ENCODE measurements around the gene TELO2.

The TELO2 gene

DNA sequence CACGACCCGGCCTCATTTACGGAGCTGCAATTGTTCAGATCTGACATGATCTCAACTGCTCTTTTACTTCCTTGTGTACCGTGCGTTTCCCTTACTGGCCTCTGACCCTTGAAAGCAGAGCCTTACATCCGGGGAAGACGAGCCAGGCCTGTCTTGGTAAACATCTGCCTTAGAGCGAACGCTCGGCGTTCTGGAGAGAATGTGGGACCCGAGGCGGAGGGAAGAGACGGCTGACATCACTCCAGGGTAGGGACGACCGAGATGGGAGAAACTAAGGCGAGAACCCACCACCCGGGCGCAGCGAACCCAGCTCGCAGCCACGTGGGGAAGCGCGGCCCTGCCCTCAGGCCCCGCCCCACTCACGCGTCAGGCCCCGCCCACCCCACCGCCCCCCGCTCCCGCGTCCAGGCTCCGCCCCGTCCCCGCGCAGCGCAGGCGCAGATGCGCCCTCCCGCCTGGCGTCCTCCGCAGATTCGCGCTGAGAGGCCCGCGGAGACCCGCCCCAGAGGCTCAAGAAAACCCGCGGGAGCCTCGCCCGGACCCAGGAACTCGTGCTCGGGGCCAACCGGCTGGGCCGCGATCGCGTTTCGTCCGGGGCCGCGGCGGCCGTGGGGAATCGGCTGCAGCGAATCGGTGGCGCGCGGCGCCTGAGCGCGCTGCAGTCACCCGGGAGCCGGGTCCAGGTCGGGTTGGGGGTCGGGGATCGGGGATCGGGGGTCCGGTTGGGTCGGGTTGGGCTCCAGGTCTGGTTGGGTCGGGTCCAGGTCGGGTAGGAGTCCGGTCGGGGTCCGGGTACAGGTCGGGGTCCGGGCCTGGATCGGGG lies at the start of gene TELO2:
Gene TELO2 (plus strand): TSS at position 438 of the 823 bp plus-strand sequence. CDS start 922 bp downstream, outside the sequence.
- intact Hi-C loops (cut with DNase I) = loop anchor here (10.0 kb wide), 1 partner anchor 122 kb away; the partner anchor contains the start of genes CRAMP1 and IFT140
- peak; percentile 69 to 97 (median 77) for DNase-seq

DNA sequence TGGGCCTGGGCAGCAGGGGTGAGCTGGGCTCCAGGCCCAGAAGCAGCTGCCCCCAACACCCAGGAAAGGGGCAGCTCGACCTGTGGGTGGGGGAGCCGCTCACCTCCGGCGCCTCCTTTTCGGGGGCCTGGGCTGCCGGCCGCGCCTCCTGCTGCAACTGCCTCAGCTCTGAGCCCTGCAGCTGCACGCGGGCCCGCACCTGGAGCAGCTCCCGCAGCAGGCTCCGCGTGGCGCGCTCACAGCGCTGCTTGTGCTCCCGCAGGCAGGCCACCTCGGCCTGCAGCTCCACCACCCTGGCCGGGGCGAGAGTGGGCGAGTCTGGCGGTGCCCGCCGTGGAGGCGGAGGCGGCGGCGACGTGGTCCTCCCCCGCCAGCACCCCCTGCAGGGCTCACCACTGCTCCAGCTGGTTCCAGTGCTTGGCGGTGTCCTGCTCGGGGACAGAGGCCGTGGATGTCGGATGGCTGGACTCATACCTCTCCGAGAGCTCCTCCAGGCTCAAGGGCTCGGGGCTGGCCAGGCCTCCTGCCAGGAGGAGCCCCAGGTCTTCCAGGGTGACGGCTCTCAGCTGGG lies 49.7 kb upstream of the TELO2 start:
- intact Hi-C loops (cut with DNase I) = no loop called here
- no peak for DNase-seq

GRCh38 chr16:1443980-1444729 lies 49.0 kb upstream of the TELO2 start, which contains the start of gene CCDC154:
CCDC154 (minus strand) TSS chr16:1444556; CDS start chr16:1444322, 234 bp downstream.
- intact Hi-C loops (cut with DNase I) = no loop called here
- DNase-seq = no peak

- no peak for DNase-seq
- intact Hi-C loops (cut with DNase I) = no loop called here
Measured at GRCh38 chr16:1444730-1445517, 48.2 kb upstream of the TELO2 start.

DNA sequence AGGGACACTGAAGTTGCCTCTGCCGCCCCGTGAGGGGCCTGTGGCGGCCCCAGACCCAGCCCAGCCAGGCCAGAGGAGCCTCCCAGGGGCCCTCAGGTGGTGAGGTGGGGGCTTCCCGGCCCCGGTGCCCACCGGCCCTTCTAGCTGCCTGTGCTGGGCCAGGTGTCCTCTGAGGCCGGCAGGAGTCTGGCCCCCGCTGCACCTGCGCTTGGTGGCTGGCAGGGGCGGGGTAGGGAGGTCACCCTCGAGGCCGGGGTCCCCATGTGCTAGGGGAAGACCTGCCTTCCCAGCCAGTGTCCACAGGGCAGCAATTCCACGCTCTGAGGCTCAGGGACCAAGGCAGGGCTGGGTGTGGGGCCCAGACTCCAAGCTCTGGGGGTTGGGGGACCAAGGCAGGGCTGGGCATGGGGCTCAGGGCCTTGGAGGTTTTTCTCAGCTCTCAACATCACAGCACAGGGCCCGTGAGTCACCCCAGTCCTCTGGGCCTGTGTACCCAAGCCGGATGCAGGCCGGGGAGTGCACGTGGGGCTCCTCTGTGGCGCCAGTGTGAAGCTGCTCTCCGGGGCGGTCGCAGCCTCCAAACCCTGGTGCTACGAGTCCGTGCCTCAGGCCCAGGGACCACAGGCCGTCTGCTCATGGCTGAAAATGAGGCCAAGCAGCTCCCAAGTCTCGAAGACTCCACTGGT lies 47.5 kb upstream of the TELO2 start:
- intact Hi-C loops (cut with DNase I) = no loop called here
- DNase-seq = no peak

- DNase-seq = no peak
Measured at GRCh38 chr16:1446296-1447080, 46.7 kb upstream of the TELO2 start.

DNA sequence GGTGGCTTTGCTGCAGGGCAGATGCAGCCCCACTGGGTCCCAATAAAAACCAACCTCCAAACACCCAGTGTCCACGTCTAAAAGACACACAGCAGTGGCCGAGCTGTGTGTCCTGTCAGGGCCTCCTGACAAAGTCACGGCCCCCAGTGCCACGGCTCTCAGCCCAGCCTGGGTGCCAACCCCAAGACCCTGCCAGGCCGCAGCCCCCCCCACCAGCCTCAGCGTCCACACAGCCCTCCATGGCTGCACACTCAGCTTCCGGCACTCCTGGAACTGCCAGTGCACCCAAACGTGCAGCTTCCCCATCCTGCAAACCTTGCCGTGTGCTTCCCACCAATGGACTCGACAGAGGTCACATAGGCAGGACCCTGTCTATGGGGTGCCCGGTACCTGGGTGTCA lies 45.2 kb upstream of the TELO2 start:
- no peak for DNase-seq
- intact Hi-C loops (cut with DNase I) = no loop called here

More at GRCh38 chr16:1446296-1447080, 46.7 kb upstream of the TELO2 start:
- intact Hi-C loops (cut with DNase I) = no loop called here

DNA sequence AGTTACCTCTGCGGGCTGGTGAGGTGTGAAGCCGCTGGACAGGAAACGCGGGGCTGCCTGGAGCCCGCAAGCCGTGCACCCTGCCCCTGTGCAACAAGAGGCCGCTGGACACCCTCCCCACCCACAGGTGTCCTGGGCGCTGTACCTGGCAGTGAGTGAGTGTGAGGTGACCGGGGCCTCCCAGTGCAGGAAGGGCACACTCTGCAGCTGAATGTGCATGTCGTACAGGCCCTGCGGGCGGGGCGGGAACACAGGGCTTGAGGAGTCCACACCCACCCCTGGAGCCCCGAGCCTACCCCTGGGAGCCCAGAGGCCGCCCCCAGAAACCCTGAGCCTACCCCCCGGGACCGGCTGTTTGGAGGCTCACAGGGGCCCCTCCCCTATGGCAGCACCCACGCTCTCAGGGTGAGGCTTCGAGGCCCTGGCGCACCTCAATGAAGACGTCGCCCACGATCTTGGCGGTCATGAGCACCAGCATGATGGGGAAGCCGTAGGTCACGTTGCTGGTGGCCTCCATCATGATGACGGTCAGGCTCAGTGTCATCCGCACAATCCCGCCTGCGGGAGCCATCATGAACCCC lies 44.5 kb upstream of the TELO2 start:
- no peak for DNase-seq
- intact Hi-C loops (cut with DNase I) = no loop called here

- DNase-seq = no peak
- intact Hi-C loops (cut with DNase I) = no loop called here
Measured at GRCh38 chr16:1449201-1449788, 43.9 kb upstream of the TELO2 start.

DNA sequence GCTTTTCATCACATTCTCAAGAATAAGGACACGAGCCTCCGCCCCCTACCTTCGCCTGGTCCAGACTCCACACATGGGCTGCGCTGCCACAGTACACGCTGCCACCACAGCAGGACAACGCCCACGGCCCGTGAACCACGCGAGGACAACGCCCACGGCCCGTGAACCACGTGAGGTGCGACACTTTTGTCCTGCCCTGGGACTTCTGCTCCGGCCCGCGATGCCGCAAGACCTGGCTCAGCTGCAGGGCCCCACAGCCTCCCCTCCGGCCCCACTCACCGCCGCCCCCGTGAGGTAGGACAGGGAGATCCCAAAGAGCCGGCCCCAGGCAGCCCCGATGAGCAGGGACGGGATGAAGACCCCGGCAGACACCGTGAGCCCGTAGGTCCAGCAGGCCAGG lies 42.9 kb upstream of the TELO2 start:
- intact Hi-C loops (cut with DNase I) = no loop called here
- peak in 5 of 10 donors; percentile 28 to 93 (median 38) for DNase-seq

- intact Hi-C loops (cut with DNase I) = no loop called here
- DNase-seq = no peak
Measured at GRCh38 chr16:1450841-1451240, 42.3 kb upstream of the TELO2 start.

- intact Hi-C loops (cut with DNase I) = no loop called here
- DNase-seq = no peak
Measured at GRCh38 chr16:1451702-1452392, 41.3 kb upstream of the TELO2 start.

DNA sequence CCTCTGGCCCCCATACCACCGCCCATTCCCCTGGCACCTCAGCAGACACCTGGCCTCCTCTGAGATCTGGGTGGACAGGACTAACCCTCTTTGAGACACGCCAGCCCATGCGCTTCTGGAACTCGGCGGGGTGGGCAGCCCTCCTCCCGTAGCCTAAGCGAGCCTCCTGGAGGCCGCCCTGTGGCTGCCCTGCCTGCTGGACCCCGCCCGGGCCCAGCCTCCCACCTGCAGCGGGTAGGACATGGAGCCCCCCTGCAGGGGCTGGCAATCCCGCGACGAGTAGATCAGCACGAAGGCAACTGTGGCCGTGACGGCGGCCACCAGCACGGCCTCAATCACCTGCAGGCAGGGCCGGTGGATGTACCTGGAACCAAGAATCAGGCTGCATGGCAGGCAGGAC lies 40.6 kb upstream of the TELO2 start:
- no peak for DNase-seq
- intact Hi-C loops (cut with DNase I) = no loop called here

- DNase-seq = no peak
- intact Hi-C loops (cut with DNase I) = no loop called here
Measured at GRCh38 chr16:1453316-1453715, 39.8 kb upstream of the TELO2 start.

- no peak for DNase-seq
- intact Hi-C loops (cut with DNase I) = no loop called here
Measured at GRCh38 chr16:1454561-1454960, 38.6 kb upstream of the TELO2 start.

- intact Hi-C loops (cut with DNase I) = no loop called here
- DNase-seq = peak in 1 of 10 donors; percentile 79
Measured at GRCh38 chr16:1455190-1456171, 37.7 kb upstream of the TELO2 start.

Data from posterior cingulate gyrus (tissue), 11 donors.